Dendritic cell treated with granulocyte-macrophage colony-stimulating factor and Interleukin-4, amounts not matched to agents 40 ng/mL and 50 ng/mL, for 4 days (primary cell): ENCODE measurements around the gene SET.
A peak's percentile ranks its signal among the peaks of the same experiment; 100 is the strongest.

ENCODE experiments used
- H3K27ac Mint-ChIP-seq: one replicate; pipeline ENCODE4 v1.8.0; 2022; ENCODE audit warnings: mild to moderate bottlenecking, mixed read lengths
- H3K27me3 Mint-ChIP-seq: one replicate; pipeline ENCODE4 v1.8.0; 2022; ENCODE audit warnings: mild to moderate bottlenecking, mixed read lengths
- H3K36me3 Mint-ChIP-seq: one replicate; pipeline ENCODE4 v1.8.0; 2022; ENCODE audit warnings: low read depth, mixed read lengths
- H3K4me1 Mint-ChIP-seq: one replicate; pipeline ENCODE4 v1.8.0; 2022; ENCODE audit warnings: low read depth, mixed read lengths
- H3K4me3 Mint-ChIP-seq: one replicate; pipeline ENCODE4 v1.8.0; 2022; ENCODE audit warnings: mild to moderate bottlenecking, moderate library complexity, mixed read lengths
- H3K9me3 Mint-ChIP-seq: one replicate; pipeline ENCODE4 v1.8.0; 2022; ENCODE audit warnings: mixed read lengths
- intact Hi-C: fragments of 100-400 bp; cut with micrococcal nuclease; formaldehyde crosslinking; loops from one replicate; pipeline ENCODE4 v1.15.0; 2022

SET gene

DNA sequence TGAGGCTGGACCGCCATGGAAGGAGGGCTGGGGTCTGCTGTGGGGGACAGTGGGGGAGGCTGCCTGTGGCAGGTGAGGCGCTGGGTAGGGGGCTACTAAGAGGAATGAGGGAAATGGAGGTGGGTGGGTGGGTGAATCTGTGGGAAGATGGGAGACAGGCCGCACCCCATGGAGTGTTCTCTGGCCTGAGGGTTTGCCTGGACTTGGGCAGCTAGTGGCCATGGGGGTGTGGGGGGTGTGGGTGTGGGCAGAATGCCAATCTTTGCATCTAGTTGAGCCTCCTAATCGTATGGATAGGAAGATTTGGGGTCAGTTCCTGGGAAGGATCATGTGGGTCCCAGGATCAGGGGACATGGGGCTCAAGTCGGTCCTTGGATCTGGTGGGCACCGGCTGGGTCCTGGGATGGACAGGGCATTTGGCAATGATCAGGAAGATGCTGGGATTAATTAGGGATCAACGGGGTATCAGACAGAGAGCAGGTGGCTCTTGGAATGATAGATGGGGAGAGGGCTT is 34.4 kb downstream of the SET start:
- peak overlapping the region; percentile 85 for H3K27ac Mint-ChIP-seq
- intact Hi-C loops, result no loop called here
- H3K9me3 Mint-ChIP-seq, result no peaks in the 10 kb centered on the region
- H3K27me3 Mint-ChIP-seq, result no peaks in the 10 kb centered on the region
- H3K4me3 Mint-ChIP-seq, result peak overlapping the region; percentile 91
- H3K36me3 Mint-ChIP-seq, result peaks cover 47% of the 10 kb centered on the region
- H3K4me1 Mint-ChIP-seq, result peaks cover 52% of the 10 kb centered on the region

DNA sequence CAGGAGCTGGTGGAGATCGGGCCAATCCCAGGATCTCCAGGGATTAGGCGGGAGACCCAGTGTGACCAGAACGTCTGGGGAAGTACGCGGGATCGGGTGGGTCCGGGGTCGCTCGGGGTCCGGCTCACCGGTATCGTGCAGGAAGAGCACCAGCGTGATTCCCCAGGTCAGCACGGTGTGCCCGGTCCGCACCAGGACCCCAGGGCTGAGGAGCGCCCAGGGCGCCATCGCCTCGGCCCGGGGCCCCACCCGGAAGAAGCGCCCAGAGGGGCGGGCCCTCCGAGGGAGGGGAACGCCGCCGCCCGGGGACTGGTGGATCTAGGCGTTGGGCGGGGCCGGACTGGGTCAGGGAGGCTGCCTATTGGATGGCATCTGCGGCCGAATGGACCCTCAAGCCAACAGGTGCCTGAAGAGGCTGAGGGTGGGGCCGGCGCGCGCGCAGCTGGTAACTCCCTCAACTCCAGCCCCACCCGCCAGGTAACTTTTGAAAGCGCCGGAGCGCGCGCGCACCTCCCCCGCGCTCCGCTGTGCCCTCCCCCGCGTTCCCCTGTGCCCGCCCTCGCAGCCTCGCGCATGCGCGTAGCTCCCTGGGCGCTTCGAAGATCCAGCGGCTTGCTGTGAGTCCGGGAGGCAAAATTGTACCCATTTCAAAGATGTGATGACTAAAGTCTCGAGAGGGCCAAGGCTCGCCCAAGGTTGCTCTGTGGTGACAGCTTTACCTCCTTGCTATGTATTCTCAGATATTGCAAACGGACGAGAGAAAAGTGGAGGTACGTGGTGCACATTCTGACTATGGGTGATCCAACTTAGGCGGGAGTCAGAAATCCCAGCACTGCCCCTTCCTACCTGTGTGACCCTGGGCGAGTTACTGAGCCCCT is 35.1 kb downstream of the SET start, which contains the start of gene ZDHHC12:
Gene ZDHHC12 (minus strand): TSS at position 262 of the 878 bp plus-strand sequence. CDS start 34 bp downstream, at position 228.
- Mint-ChIP-seq H3K36me3 (peaks cover 51% of the 10 kb centered on the region), H3K4me1 (peaks cover 52% of the 10 kb centered on the region), H3K4me3 (peak within 1 kb of the TSS; percentile 91), H3K27me3 (no peaks in the 10 kb centered on the region), H3K27ac (peak within 1 kb of the TSS; percentile 85), H3K9me3 (no peaks in the 10 kb centered on the region)
- intact Hi-C loops, result no loop called here

DNA sequence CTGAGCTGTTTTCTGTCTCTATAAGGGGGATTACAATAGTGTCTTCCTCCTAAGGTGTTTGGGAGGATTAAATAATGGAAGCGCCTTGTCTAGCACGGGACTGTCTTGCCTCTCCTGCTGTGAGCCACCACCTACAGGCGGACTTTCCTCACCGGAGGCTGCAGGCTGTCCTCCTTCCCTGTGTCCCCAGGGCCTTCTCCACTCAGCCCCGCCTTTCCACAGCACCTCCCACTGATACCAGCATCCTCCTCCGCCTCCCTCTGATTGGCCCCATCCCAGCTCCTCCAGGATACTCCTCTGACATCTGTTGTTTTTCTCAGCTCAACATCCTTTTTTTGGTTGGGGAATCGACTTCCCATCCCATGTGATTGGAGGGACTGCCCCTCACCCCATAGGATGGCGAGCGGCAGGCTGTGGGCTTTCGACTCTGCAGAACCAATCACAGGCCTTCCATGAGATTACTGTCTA is 35.8 kb downstream of the SET start:
- H3K4me3 Mint-ChIP-seq, result peak overlapping the region; percentile 91
- H3K27me3 Mint-ChIP-seq, result no peaks in the 10 kb centered on the region
- peaks cover 53% of the 10 kb centered on the region for H3K36me3 Mint-ChIP-seq
- intact Hi-C loops, result no loop called here
- peak overlapping the region; percentile 85 for H3K27ac Mint-ChIP-seq
- peaks cover 52% of the 10 kb centered on the region for H3K4me1 Mint-ChIP-seq
- no peaks in the 10 kb centered on the region for H3K9me3 Mint-ChIP-seq

DNA sequence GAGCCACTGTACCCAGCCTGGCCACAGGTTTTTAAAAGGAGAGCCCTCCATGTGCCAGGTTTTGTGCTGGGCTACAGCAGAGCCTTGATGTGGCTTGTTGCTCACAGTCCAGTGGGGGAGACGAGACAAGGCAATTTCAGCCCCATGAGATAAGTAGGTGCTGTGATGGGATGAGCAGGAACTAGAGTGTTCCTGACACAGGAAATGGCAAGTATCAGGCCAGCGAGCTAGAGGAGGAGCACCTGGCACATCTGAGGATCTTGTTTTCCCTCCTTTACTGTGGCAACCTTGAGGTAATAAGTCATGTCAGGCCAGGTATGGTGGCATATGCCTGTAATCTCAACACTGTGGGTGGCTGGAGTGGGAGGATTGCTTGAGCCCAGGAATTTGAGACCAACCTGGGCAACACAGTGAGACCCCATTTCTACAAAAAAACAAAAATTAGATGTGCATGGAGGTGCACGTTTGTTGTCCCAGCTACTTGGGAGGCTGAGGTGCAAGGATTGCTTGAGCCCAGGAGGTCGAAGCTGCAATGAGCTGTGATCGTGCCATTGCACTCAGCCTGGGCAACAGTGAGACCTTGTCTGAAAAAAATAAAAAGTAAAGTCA is 38.7 kb downstream of the SET start:
- Mint-ChIP-seq H3K4me1 (peaks cover 27% of the 10 kb centered on the region), H3K9me3 (no peaks in the 10 kb centered on the region), H3K36me3 (peaks cover 51% of the 10 kb centered on the region), H3K4me3 (no peak overlapping the region), H3K27me3 (no peaks in the 10 kb centered on the region), H3K27ac (no peak overlapping the region)
- intact Hi-C loops, result no loop called here

DNA sequence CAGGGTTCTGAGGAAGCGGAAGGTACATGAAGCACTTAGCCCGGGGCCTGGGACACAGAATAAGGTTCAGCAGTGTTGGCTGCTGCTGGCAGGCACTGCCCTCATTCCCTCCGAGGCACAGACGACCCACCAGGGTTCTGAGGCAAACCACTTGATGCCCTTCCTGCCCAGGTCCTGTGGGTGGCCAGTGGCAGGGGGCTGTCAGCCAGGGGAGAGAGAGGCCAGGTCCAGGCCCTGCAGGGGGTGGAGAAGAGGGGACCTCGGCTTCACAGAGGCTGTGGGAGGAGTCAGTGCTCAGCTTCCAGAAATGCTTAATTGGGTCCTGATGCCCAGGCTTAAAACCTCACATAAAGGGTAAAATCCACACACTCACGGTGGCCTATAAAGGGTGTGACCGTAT is 39.3 kb downstream of the SET start:
- H3K4me3 Mint-ChIP-seq, result no peak overlapping the region
- peaks cover 57% of the 10 kb centered on the region for H3K36me3 Mint-ChIP-seq
- H3K4me1 Mint-ChIP-seq, result peaks cover 22% of the 10 kb centered on the region
- intact Hi-C loops, result no loop called here
- H3K27me3 Mint-ChIP-seq, result no peaks in the 10 kb centered on the region
- no peak overlapping the region for H3K27ac Mint-ChIP-seq
- H3K9me3 Mint-ChIP-seq, result no peaks in the 10 kb centered on the region

DNA sequence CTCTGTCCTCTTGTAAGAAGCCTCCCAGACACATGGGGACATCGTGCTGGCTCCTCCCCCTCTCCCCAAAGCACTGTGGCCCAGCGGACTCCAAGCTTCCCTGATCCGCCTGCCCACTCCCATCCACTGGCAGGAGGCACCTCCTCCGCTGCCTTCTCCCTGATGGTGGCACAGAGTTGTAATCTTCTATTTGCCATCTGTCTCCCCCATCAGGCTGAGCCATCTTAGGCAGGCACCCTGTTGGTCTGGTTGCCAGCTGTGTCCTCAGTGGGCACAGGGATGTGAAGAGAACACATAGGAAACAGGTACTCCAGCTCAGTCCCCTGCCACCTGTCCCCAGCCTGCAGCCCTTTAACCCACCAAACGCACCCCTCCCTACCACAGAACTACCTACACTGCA is 40.3 kb downstream of the SET start:
- no peak overlapping the region for H3K27ac Mint-ChIP-seq
- H3K4me3 Mint-ChIP-seq, result no peak overlapping the region
- intact Hi-C loops, result no loop called here
- H3K4me1 Mint-ChIP-seq, result peaks cover 15% of the 10 kb centered on the region
- peaks cover 54% of the 10 kb centered on the region for H3K36me3 Mint-ChIP-seq
- H3K27me3 Mint-ChIP-seq, result no peaks in the 10 kb centered on the region
- no peaks in the 10 kb centered on the region for H3K9me3 Mint-ChIP-seq

DNA sequence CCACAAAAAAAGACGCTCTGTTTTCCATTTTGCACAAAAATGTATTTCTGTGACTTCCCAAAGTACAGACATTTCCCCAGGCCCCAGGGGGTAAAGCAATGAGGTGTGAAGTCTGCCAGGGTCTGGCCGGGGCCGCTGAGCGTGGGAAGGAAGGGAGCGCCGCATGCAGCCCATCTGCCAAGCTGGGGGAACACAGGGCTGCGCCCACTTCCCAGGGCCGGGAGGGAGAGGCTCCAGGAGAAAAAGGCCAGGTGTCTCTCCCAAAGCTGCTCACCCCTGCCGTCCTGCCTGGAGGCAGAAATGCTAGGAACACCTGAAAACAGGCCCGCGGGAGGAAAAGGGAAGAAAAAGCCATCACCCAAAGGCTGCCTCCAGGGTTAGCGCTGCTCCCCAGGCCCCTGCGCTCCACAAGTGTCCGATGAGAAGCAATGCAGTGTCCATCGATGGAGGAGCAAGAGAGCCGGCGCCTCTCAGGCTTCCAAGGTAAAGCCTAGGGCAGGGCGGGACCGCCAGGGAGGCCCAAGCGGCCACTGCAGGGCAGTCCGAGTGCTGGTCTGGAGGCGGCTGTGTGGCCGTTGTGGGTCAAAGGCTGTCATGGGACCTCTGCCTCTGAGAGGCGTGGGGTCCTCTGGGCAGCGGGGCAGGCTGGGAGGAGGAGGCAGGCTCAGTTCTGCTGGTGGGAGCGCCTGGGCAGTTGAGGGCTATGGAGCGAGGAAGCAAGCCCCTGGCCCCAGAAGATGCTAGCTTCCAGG is 40.9 kb downstream of the SET start:
- Mint-ChIP-seq H3K4me1 (peaks cover 9% of the 10 kb centered on the region), H3K9me3 (no peaks in the 10 kb centered on the region), H3K4me3 (no peak overlapping the region), H3K36me3 (peaks cover 57% of the 10 kb centered on the region), H3K27ac (no peak overlapping the region), H3K27me3 (no peaks in the 10 kb centered on the region)
- intact Hi-C loops, result no loop called here

DNA sequence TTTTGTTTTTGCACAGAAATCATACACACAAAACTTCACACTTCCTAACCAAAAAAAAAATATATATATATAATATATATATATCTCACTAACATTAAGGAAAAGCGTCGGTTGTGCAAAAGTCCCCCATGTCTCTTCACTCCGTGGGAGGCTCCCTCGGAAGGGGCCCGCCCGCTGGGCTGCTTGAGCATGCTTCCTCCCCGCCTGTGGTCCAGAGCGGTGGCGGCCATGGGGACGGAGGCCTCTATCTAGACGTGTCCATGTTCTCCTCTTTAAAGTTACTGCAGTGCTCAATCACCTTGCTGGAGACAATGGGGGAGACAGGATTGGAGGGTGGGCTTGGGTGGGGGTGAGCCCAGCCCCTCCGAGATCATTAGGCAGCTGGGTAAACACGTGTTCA is 42.1 kb downstream of the SET start:
- H3K4me1 Mint-ChIP-seq, result peaks cover 2% of the 10 kb centered on the region
- intact Hi-C loops, result no loop called here
- no peaks in the 10 kb centered on the region for H3K27me3 Mint-ChIP-seq
- no peak overlapping the region for H3K4me3 Mint-ChIP-seq
- H3K36me3 Mint-ChIP-seq, result peaks cover 64% of the 10 kb centered on the region
- no peaks in the 10 kb centered on the region for H3K9me3 Mint-ChIP-seq
- H3K27ac Mint-ChIP-seq, result no peak overlapping the region

DNA sequence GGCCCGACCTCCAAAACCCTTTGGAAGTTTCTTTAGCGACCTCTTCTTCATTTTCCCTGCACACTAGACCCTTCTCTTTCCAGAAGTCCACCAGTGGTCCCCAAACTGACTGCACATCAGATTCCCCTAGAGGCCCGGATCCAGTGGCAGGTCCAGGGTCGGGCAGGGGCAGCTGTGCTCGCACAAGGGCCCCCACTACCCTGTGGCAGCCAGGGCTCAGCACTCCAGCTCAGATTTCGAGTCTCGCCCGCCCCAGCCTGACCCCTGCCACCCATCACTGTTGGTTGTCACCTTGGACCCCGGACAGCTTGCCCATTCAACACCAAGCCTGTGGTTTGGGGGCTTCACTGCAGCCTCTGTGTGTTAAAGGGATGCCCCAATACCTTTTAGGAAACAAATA is 42.7 kb downstream of the SET start:
- intact Hi-C loops, result no loop called here
- H3K9me3 Mint-ChIP-seq, result no peaks in the 10 kb centered on the region
- no peaks in the 10 kb centered on the region for H3K27me3 Mint-ChIP-seq
- no peaks in the 10 kb centered on the region for H3K4me1 Mint-ChIP-seq
- H3K4me3 Mint-ChIP-seq, result no peak overlapping the region
- peaks cover 64% of the 10 kb centered on the region for H3K36me3 Mint-ChIP-seq
- no peak overlapping the region for H3K27ac Mint-ChIP-seq

DNA sequence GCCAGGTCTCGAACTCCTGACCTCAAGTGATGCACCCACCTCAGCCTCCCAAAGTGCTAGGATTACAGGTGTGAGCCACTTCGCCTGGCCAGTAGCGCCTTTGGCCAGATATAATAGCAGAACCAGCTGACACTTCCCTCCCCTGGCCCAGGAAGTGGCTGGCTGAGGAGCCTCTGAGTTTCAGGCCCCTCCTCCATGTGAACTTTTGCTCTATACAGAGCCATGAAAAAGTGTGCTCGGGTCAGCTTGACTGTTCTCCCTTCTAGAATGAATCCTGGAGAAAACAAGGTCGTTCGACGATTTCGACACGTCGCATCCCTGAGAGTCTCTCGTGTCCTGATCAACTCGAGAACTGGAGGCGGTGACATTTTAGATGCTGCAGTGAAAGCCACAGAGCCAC is 43.6 kb downstream of the SET start:
- H3K4me1 Mint-ChIP-seq, result no peaks in the 10 kb centered on the region
- H3K4me3 Mint-ChIP-seq, result no peak overlapping the region
- H3K27ac Mint-ChIP-seq, result no peak overlapping the region
- peaks cover 72% of the 10 kb centered on the region for H3K36me3 Mint-ChIP-seq
- no peaks in the 10 kb centered on the region for H3K9me3 Mint-ChIP-seq
- H3K27me3 Mint-ChIP-seq, result no peaks in the 10 kb centered on the region
- intact Hi-C loops, result no loop called here

DNA sequence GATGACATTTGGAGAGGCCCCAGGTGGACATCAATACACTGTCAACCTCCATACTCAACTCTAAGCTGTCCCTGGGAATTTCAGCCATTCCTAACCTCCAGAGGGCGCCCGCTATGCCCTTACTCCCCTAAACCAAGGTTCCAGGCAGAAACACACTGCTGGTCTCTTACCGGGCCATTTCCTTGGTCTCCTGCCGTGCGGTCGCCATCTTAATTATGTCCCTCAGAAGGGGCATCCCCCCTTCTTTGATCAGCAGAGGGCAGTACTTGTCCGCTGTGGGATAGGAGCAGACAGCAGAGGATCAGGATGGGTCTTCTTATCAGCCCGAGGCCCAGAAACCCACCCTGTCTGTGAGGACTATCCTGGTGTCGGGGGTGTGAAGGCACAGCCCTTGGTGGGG is 44.2 kb downstream of the SET start:
- Mint-ChIP-seq H3K4me3 (no peak overlapping the region), H3K4me1 (no peaks in the 10 kb centered on the region), H3K27me3 (no peaks in the 10 kb centered on the region), H3K27ac (peak overlapping the region; percentile 36), H3K36me3 (peaks cover 71% of the 10 kb centered on the region), H3K9me3 (no peaks in the 10 kb centered on the region)
- intact Hi-C loops, result no loop called here

DNA sequence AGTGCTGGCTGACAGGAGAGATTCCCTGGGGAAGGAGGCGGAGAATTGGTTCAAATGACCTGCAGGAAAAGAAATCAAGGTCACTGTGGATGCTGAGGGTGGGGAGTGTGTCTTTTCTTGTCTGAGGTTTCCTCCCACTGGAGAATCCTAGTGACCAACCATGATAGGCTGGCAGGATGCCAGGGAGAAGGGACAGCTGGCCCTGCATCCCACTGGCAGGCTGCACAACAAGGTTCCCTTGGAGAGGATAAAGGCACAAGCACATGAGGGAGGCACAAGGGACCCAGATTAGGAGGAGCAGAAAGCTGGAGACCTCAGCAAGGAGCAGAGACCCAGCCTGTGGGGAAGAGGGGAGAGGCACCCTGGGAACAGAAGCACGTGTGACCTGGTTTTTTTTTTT is 46.4 kb downstream of the SET start:
- no peak overlapping the region for H3K4me3 Mint-ChIP-seq
- H3K9me3 Mint-ChIP-seq, result no peaks in the 10 kb centered on the region
- peaks cover 73% of the 10 kb centered on the region for H3K36me3 Mint-ChIP-seq
- no peak overlapping the region for H3K27ac Mint-ChIP-seq
- H3K27me3 Mint-ChIP-seq, result no peaks in the 10 kb centered on the region
- no peaks in the 10 kb centered on the region for H3K4me1 Mint-ChIP-seq
- intact Hi-C loops, result no loop called here

DNA sequence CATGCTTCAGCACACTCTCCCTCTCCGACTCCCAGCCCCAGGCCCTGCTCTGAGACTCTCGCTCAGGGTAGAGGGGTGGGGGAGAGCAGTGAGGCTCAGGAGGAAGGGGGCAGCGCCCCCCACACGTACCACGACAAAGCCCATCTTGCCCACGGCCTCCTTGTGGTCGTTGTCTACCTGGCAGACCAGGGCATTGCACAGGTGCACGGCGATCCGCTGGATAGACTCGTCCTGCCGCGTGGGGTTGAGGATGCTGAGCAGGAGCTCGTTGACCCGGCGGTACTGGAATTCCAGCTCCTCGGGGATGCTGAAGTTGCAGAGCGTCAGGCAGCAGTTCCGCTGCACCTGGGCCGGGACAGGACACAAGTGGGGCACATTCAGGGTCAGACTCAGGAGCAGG is 53.4 kb downstream of the SET start:
- Mint-ChIP-seq H3K9me3 (no peaks in the 10 kb centered on the region), H3K36me3 (peaks cover 49% of the 10 kb centered on the region), H3K4me1 (no peaks in the 10 kb centered on the region), H3K4me3 (no peak overlapping the region), H3K27ac (no peak overlapping the region), H3K27me3 (no peaks in the 10 kb centered on the region)
- intact Hi-C loops, result no loop called here

DNA sequence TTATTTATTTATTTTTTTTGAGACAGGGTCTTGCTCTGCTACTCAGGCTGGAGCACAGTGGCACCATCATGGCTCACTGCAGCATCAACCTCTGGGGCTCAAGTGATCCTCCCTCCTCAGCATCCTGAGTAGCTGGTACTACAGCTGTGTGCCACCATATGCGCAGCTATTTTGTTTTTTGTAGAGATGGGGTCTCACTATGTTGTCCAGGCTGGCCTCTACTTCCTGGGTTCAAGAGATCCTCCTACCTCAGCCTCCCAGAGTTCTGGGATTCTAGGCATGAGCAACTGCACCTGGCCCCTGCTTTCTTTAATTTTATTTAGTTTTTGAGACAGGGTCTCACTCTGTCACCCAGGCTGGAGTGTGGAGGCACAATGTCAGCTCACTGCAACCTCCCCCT is 54.4 kb downstream of the SET start:
- Mint-ChIP-seq H3K4me1 (no peaks in the 10 kb centered on the region), H3K9me3 (no peaks in the 10 kb centered on the region), H3K4me3 (no peak overlapping the region), H3K27ac (no peak overlapping the region), H3K27me3 (no peaks in the 10 kb centered on the region), H3K36me3 (peaks cover 55% of the 10 kb centered on the region)
- intact Hi-C loops, result no loop called here
